WTC11 (cell line): ENCODE results near the gene FOXP1. TPM values are rescaled to one million over a fixed set of nuclear protein-coding genes. Genes with fewer than 3 reads are reported as not detected.

ENCODE experiments used
- ATAC-seq: fragments of 200-7000 bp; cut with Tn5 transposase; 2 replicates; pipeline ENCODE4 v1.10.0; 2021; ENCODE audit warnings: mild to moderate bottlenecking, moderate library complexity
- CTCF ChIA-PET: fragments of 300-600 bp; sonication (Branson Sonifier 250); formaldehyde crosslinking; loops from one replicate; lab custom pipeline; 2021; ENCODE audit warnings: antibody characterized with exemption; lab: Charles Lee
- POLR2A ChIA-PET: fragments of 350-600 bp; sonication (Branson Sonifier 250); formaldehyde crosslinking; loops from one replicate; lab custom pipeline; 2021; ENCODE audit warnings: antibody characterized with exemption; lab: Charles Lee
- DNase-seq: peaks from one replicate; pipeline ENCODE4 v3.0.0; 2021; ENCODE audit warnings: low spot score
- H3K27ac Mint-ChIP-seq: 2 replicates; pipeline ENCODE4 v1.8.0; 2021; ENCODE audit warnings: mixed read lengths
- H3K27me3 Mint-ChIP-seq: 2 replicates; pipeline ENCODE4 v1.8.0; 2021; ENCODE audit warnings: low read depth, mild to moderate bottlenecking, moderate library complexity, mixed read lengths
- H3K36me3 Mint-ChIP-seq: 2 replicates; pipeline ENCODE4 v1.8.0; 2021; ENCODE audit warnings: mixed read lengths
- H3K4me1 Mint-ChIP-seq: 2 replicates; pipeline ENCODE4 v1.8.0; 2022; ENCODE audit warnings: mixed read lengths
- H3K4me3 Mint-ChIP-seq: 2 replicates; pipeline ENCODE4 v1.8.0; 2021; ENCODE audit warnings: mild to moderate bottlenecking, moderate library complexity, mixed read lengths
- H3K9me3 Mint-ChIP-seq: 2 replicates; pipeline ENCODE4 v1.8.0; 2021; ENCODE audit warnings: mixed read lengths
- ATF6 ChIP-seq: sonication (generic); formaldehyde crosslinking; IDR thresholded peaks from 2 replicates; pipeline ENCODE4 v1.8.1; 2023; ENCODE audit warnings: mild to moderate bottlenecking, missing genetic modification reagents
- CREM ChIP-seq: sonication (generic); formaldehyde crosslinking; IDR thresholded peaks from 2 replicates; pipeline ENCODE4 v1.8.1; 2022; ENCODE audit warnings: mild to moderate bottlenecking, missing genetic modification reagents, moderate library complexity
- E2F1 ChIP-seq: sonication (generic); formaldehyde crosslinking; IDR thresholded peaks from 2 replicates; pipeline ENCODE4 v1.8.0; 2022; ENCODE audit warnings: mild to moderate bottlenecking, missing genetic modification reagents
- ELF4 ChIP-seq: sonication (generic); formaldehyde crosslinking; IDR thresholded peaks from 2 replicates; pipeline ENCODE4 v1.8.1; 2022; ENCODE audit warnings: low read depth, mild to moderate bottlenecking, moderate library complexity, missing genetic modification reagents
- EMX1 ChIP-seq: fragments of 250-450 bp; sonication (Bioruptor Pico); IDR thresholded peaks from 2 replicates; pipeline ENCODE4 v1.8.0; 2021; ENCODE audit warnings: mild to moderate bottlenecking
- FOXK1 ChIP-seq: sonication (generic); formaldehyde crosslinking; IDR thresholded peaks from 2 replicates; pipeline ENCODE4 v1.8.0; 2022; ENCODE audit warnings: mild to moderate bottlenecking, moderate library complexity, missing genetic modification reagents
- FOXP4 ChIP-seq: sonication (generic); formaldehyde crosslinking; IDR thresholded peaks from 2 replicates; pipeline ENCODE4 v1.8.0; 2022; ENCODE audit warnings: mild to moderate bottlenecking, missing genetic modification reagents
- GABPB1 ChIP-seq: sonication (generic); formaldehyde crosslinking; IDR thresholded peaks from 2 replicates; pipeline ENCODE4 v1.8.1; 2023; ENCODE audit warnings: mild to moderate bottlenecking, missing genetic modification reagents
- SMAD3 ChIP-seq: sonication (generic); formaldehyde crosslinking; IDR thresholded peaks from 2 replicates; pipeline ENCODE4 v1.8.0; 2022; ENCODE audit warnings: missing genetic modification reagents, mild to moderate bottlenecking, borderline replicate concordance
- ZBTB43 ChIP-seq: sonication (generic); formaldehyde crosslinking; IDR thresholded peaks from 2 replicates; pipeline ENCODE4 v1.8.1; 2023; ENCODE audit warnings: mild to moderate bottlenecking, missing genetic modification reagents
- ZNF219 ChIP-seq: sonication (generic); formaldehyde crosslinking; IDR thresholded peaks from 2 replicates; pipeline ENCODE4 v1.8.0; 2023; ENCODE audit warnings: missing genetic modification reagents, mild to moderate bottlenecking, borderline replicate concordance
- ZNF232 ChIP-seq: sonication (generic); formaldehyde crosslinking; IDR thresholded peaks from 2 replicates; pipeline ENCODE4 v1.8.0; 2022; ENCODE audit warnings: mild to moderate bottlenecking, missing genetic modification reagents
- ZNF317 ChIP-seq: sonication (generic); formaldehyde crosslinking; IDR thresholded peaks from 2 replicates; pipeline ENCODE4 v1.8.1; 2023; ENCODE audit warnings: low read depth, mild to moderate bottlenecking, moderate library complexity, missing genetic modification reagents, borderline replicate concordance
- ZNF423 ChIP-seq: fragments of 250-450 bp; sonication (Bioruptor Pico); IDR thresholded peaks from 2 replicates; pipeline ENCODE4 v2.1.2; 2022; ENCODE audit warnings: mild to moderate bottlenecking, moderate library complexity
- ZNF532 ChIP-seq: fragments of 250-450 bp; sonication (Bioruptor Pico); IDR thresholded peaks from 2 replicates; pipeline ENCODE4 v1.9.0; 2021; ENCODE audit warnings: mild to moderate bottlenecking, borderline replicate concordance
- ZSCAN18 ChIP-seq: fragments of 250-450 bp; sonication (Bioruptor Pico); IDR thresholded peaks from 2 replicates; pipeline ENCODE4 v2.1.2; 2022; ENCODE audit warnings: mild to moderate bottlenecking, moderate library complexity
- total RNA-seq: library from RNA; stranded (reverse); gene quantifications from 3 replicates; pipeline ENCODE4 v1.2.3, GENCODE V29; 2021

Gene FOXP1
- total RNA-seq, 1 experiment from 2014 or later: 25.8 TPM

- no peaks in the 10 kb centered on the region for H3K27me3 Mint-ChIP-seq
- peaks cover 14% of the 10 kb centered on the region for H3K36me3 Mint-ChIP-seq
- peaks cover 13% of the 10 kb centered on the region for H3K9me3 Mint-ChIP-seq
- peaks cover 42% of the 10 kb centered on the region for H3K4me1 Mint-ChIP-seq
- ChIA-PET CTCF (interaction anchor here (0.8 to 1.6 kb wide), 2 partner anchors 10 to 279 kb away, joined by 4 to 5 read pairs; no protein-coding TSS in a partner anchor), POLR2A (no interaction called here)
- DNase-seq: no peak
- no peak overlapping the region for H3K27ac Mint-ChIP-seq
- no peak overlapping the region for H3K4me3 Mint-ChIP-seq
- TF ChIP-seq ZNF532 (no peak), ZNF423 (CRISPR knock-in tag) (no peak), E2F1 (CRISPR knock-in tag) (no peak), EMX1 (CRISPR knock-in tag) (no peak), ZSCAN18 (CRISPR knock-in tag) (no peak), ZBTB43 (CRISPR knock-in tag) (no peak), ZNF219 (no peak), FOXP4 (CRISPR knock-in tag) (no peak), ZNF317 (no peak), FOXK1 (no peak), GABPB1 (CRISPR knock-in tag) (no peak), ELF4 (CRISPR knock-in tag) (no peak), SMAD3 (CRISPR knock-in tag) (no peak), CREM (CRISPR knock-in tag) (no peak), ATF6 (no peak), ZNF232 (CRISPR knock-in tag) (no peak)
- no peak for ATAC-seq
Observed at GRCh38 chr3:71031914-71032521, 551.5 kb downstream of the FOXP1 start.
